HepG2 (cell line): Measurements from ENCODE around the gene IQSEC1. TPM values are rescaled to one million over a fixed set of nuclear protein-coding genes. Genes with fewer than 3 reads are reported as not detected.
A peak's percentile ranks its signal among the peaks of the same experiment; 100 is the strongest.

Source experiments
- ATM ChIP-seq: fragments of 450-650 bp; IDR thresholded peaks from 2 replicates; pipeline ENCODE4 v1.7.1; 2017; ENCODE audit warnings: mild to moderate bottlenecking, borderline replicate concordance
- HOXA9 ChIP-seq: sonication (generic); formaldehyde crosslinking; IDR thresholded peaks from 2 replicates; pipeline ENCODE4 v1.8.1; 2022; ENCODE audit warnings: missing genetic modification reagents, mild to moderate bottlenecking, moderate library complexity, borderline replicate concordance
- PAF1 ChIP-seq: IDR thresholded peaks from 2 replicates; pipeline ENCODE4 v1.6.1; 2016; ENCODE audit warnings: missing genetic modification reagents, missing compliant biosample characterization
- REPIN1 ChIP-seq: sonication (generic); formaldehyde crosslinking; IDR thresholded peaks from 2 replicates; pipeline ENCODE4 v1.8.0; 2022; ENCODE audit warnings: missing genetic modification reagents, low read depth, mild to moderate bottlenecking, borderline replicate concordance
- SCMH1 ChIP-seq: sonication (generic); formaldehyde crosslinking; IDR thresholded peaks from 2 replicates; pipeline ENCODE4 v1.9.0; 2021; ENCODE audit warnings: missing genetic modification reagents, mild to moderate bottlenecking, borderline replicate concordance
- SNAPC4 ChIP-seq: sonication (generic); formaldehyde crosslinking; IDR thresholded peaks from 2 replicates; pipeline ENCODE4 v1.4.0; 2020; ENCODE audit warnings: mild to moderate bottlenecking, missing genetic modification reagents
- TBX2 ChIP-seq: sonication (generic); formaldehyde crosslinking; IDR thresholded peaks from 2 replicates; pipeline ENCODE4 v1.5.0; 2020; ENCODE audit warnings: missing genetic modification reagents, mild to moderate bottlenecking, borderline replicate concordance
- THAP11 ChIP-seq: IDR thresholded peaks from 2 replicates; pipeline ENCODE4 v1.6.1; 2016; ENCODE audit warnings: missing biosample characterization, missing genetic modification reagents
- TSC22D2 ChIP-seq: sonication (generic); formaldehyde crosslinking; IDR thresholded peaks from 2 replicates; pipeline ENCODE4 v1.5.1; 2020; ENCODE audit warnings: missing genetic modification reagents, mild to moderate bottlenecking, borderline replicate concordance
- ZKSCAN1 ChIP-seq: fragments of 150-350 bp; IDR thresholded peaks from 2 replicates; pipeline ENCODE4 v1.6.1; 2014; ENCODE audit warnings: low read length
- ZNF407 ChIP-seq: sonication (generic); formaldehyde crosslinking; IDR thresholded peaks from one replicate; pipeline ENCODE4 v1.5.1; 2020; ENCODE audit warnings: mild to moderate bottlenecking, missing genetic modification reagents; ENCODE audit errors: not compliant biosample characterization
- ZNF460 ChIP-seq: sonication (generic); formaldehyde crosslinking; IDR thresholded peaks from 2 replicates; pipeline ENCODE4 v1.5.1; 2020; ENCODE audit warnings: missing genetic modification reagents, mild to moderate bottlenecking, borderline replicate concordance
- polyA plus RNA-seq, 8 experiments: library from polyadenylated mRNA; depleted of rRNA in 3 of 8; stranded (reverse) in 7 of 8; unstranded in 1 of 8; fragments of >200 nt; fragmentation: Illumina TruSeq in 4 of 8; extraction: Trizol in 4 of 8; gene quantifications; 2 replicates each; pipeline versions ENCODE4 v1.2.1 to v1.2.3, GENCODE V29; 2011 to 2016; ENCODE audit warnings: low read depth in 4 of 8, missing spikeins in 1 of 8, mixed read lengths in 1 of 8; ENCODE audit not compliant: insufficient read depth in 1 of 8
- total RNA-seq, 5 experiments: library from RNA; depleted of rRNA; stranded (reverse); fragments of >200 nt; fragmentation: Illumina TruSeq; extraction: Trizol; gene quantifications; 2 replicates each; pipeline ENCODE4 v1.2.3, GENCODE V29; 2016; ENCODE audit warnings: low read depth in 1 of 5
- TF ChIP-seq, protein P1 (sequence below): sonication (generic); IDR thresholded peaks from 2 replicates; pipeline ENCODE4 v1.6.1; 2016; ENCODE audit warnings: low read depth, borderline replicate concordance

The IQSEC1 gene
- total and polyA plus RNA-seq, 2 of the 13 experiments (the other 11 are each of a cell fraction or from before 2014, with no cell fraction given) = 17.4 to 20.2 TPM

GRCh38 chr3:12967606-12968351 lies 105.5 kb downstream of the IQSEC1 start (continued):
- TF ChIP-seq, protein P1, sequence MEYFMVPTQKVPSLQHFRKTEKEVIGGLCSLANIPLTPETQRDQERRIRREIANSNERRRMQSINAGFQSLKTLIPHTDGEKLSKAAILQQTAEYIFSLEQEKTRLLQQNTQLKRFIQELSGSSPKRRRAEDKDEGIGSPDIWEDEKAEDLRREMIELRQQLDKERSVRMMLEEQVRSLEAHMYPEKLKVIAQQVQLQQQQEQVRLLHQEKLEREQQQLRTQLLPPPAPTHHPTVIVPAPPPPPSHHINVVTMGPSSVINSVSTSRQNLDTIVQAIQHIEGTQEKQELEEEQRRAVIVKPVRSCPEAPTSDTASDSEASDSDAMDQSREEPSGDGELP = no peak
- TF ChIP-seq SCMH1 (CRISPR knock-in tag) (no peak), REPIN1 (no peak), TBX2 (CRISPR knock-in tag) (peak; percentile 49; the same call in 1 of the 2 replicates), THAP11 (CRISPR knock-in tag) (peak; percentile 30; the same call in 1 of the 2 replicates), PAF1 (no peak), ZNF460 (CRISPR knock-in tag) (no peak), ZNF407 (no peak), TSC22D2 (CRISPR knock-in tag) (no peak), HOXA9 (no peak), SNAPC4 (CRISPR knock-in tag) (no peak), ATM (no peak), ZKSCAN1 (no peak)
